ENCODE data around the gene OR5H6. TPM values are rescaled to one million over a fixed set of nuclear protein-coding genes. Genes with fewer than 3 reads are reported as not detected.

The OR5H6 gene
- polyA plus RNA-seq, 1 donor (not counting 4 experiments of a cell fraction or from before 2014, with no cell fraction given): not detected

DNA sequence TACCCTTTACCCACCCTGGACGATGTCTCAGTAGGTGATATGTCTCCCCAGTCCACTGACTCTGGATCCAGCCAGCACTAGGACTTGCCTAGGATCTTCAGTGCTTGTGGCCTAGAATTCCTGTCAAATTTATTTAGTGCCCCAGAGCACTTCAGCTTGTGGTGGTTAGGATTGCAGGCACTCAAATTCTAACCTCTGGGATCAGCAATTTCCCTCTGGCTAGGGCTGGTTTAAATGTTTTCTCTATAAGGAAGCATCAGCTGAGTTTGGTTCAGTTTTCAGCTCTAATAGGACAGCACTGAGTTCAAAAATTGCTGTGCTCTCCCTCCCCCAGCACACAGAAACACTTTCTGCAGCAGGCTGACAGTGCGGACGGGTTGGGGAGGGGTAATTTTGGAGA, 8.1 kb downstream of the OR5H6 start:
- no peaks in the 10 kb centered on the region for H3K27me3 ChIP-seq (ENCODE audit: control insufficient read depth, extremely low read depth, insufficient read depth, low read length)
- H3K79me2 ChIP-seq (ENCODE audit: control insufficient read depth, insufficient read depth, low read length): no peaks in the 10 kb centered on the region
- no peak overlapping the region for H3K9ac ChIP-seq (ENCODE audit: control insufficient read depth, extremely low read depth, insufficient read depth, low read length)
- H3K36me3 ChIP-seq (ENCODE audit: control insufficient read depth in 2 of 2, extremely low read depth in 1 of 2, insufficient read depth in 2 of 2, low read length in 2 of 2): no peaks in the 10 kb centered on the region
- H4K20me1 ChIP-seq (ENCODE audit: control insufficient read depth, extremely low read depth, insufficient read depth, low read length): no peaks in the 10 kb centered on the region
- DNase-seq (ENCODE audit: low read depth, low spot score) (no peak), FAIRE-seq (no peak)
- H3K9me1 ChIP-seq (ENCODE audit: control insufficient read depth, extremely low read depth, insufficient read depth, low read length): no peaks in the 10 kb centered on the region
- H3K4me1 ChIP-seq (ENCODE audit: control insufficient read depth, extremely low read depth, insufficient read depth, low read length): no peaks in the 10 kb centered on the region
- H3K4me2 ChIP-seq (ENCODE audit: control insufficient read depth, extremely low read depth, insufficient read depth, low read depth, low read length): no peak overlapping the region
- H3K27ac ChIP-seq (ENCODE audit: control insufficient read depth, insufficient read depth, low read length): no peak overlapping the region
- H3K4me3 ChIP-seq (ENCODE audit: control insufficient read depth in 2 of 3, extremely low read depth in 1 of 3, insufficient read depth in 2 of 3, low read depth in 1 of 3, low read length in 3 of 3): no peak overlapping the region
- dilution Hi-C loops (cut with MboI; ENCODE audit: extremely low pct_ligation_motif_present, low sequenced_read_pairs): no loop called here
- H2AFZ ChIP-seq (ENCODE audit: control insufficient read depth, low read length): no peak overlapping the region
- TF ChIP-seq CTCF (optimal IDR thresholded peaks at IDR 0.05 in 1 of 3, IDR thresholded peaks at IDR 0.05 in 1 of 3, conservative IDR thresholded peaks at IDR 0.05 in 1 of 3; ENCODE audit: extremely low read depth in 1 of 3, insufficient read depth in 2 of 3, low read length in 3 of 3) (no peak), EZH2 (IDR thresholded peaks at IDR 0.05; ENCODE audit: low read length) (no peak)
- no peaks in the 10 kb centered on the region for H3K9me3 ChIP-seq (ENCODE audit: control insufficient read depth, low read depth, low read length)

- Histone ChIP-seq H3K79me2 (ENCODE audit: control insufficient read depth, insufficient read depth, low read length) (no peaks in the 10 kb centered on the region), H3K36me3 (ENCODE audit: control insufficient read depth in 2 of 2, extremely low read depth in 1 of 2, insufficient read depth in 2 of 2, low read length in 2 of 2) (no peaks in the 10 kb centered on the region), H3K4me3 (ENCODE audit: control insufficient read depth in 2 of 3, extremely low read depth in 1 of 3, insufficient read depth in 2 of 3, low read depth in 1 of 3, low read length in 3 of 3) (no peak overlapping the region), H3K9me1 (ENCODE audit: control insufficient read depth, extremely low read depth, insufficient read depth, low read length) (no peaks in the 10 kb centered on the region), H4K20me1 (ENCODE audit: control insufficient read depth, extremely low read depth, insufficient read depth, low read length) (no peaks in the 10 kb centered on the region), H3K4me2 (ENCODE audit: control insufficient read depth, extremely low read depth, insufficient read depth, low read depth, low read length) (no peak overlapping the region), H3K4me1 (ENCODE audit: control insufficient read depth, extremely low read depth, insufficient read depth, low read length) (no peaks in the 10 kb centered on the region), H3K9ac (ENCODE audit: control insufficient read depth, extremely low read depth, insufficient read depth, low read length) (no peak overlapping the region), H3K9me3 (ENCODE audit: control insufficient read depth, low read depth, low read length) (no peaks in the 10 kb centered on the region), H3K27me3 (ENCODE audit: control insufficient read depth, extremely low read depth, insufficient read depth, low read length) (no peaks in the 10 kb centered on the region), H3K27ac (ENCODE audit: control insufficient read depth, insufficient read depth, low read length) (no peak overlapping the region), H2AFZ (ENCODE audit: control insufficient read depth, low read length) (no peak overlapping the region)
- FAIRE-seq: no peak
- dilution Hi-C loops (cut with MboI; ENCODE audit: extremely low pct_ligation_motif_present, low sequenced_read_pairs): no loop called here
- no peak for DNase-seq (ENCODE audit: low read depth, low spot score)
- no peak for TF ChIP-seq CTCF (optimal IDR thresholded peaks at IDR 0.05 in 1 of 3, IDR thresholded peaks at IDR 0.05 in 1 of 3, conservative IDR thresholded peaks at IDR 0.05 in 1 of 3; ENCODE audit: extremely low read depth in 1 of 3, insufficient read depth in 2 of 3, low read length in 3 of 3)
- TF ChIP-seq EZH2 (IDR thresholded peaks at IDR 0.05; ENCODE audit: low read length): no peak
Measured at GRCh38 chr3:98274914-98275313, 10.9 kb downstream of the OR5H6 start.
